ENCODE results near the gene ZBED1. TPM values are rescaled to one million over a fixed set of nuclear protein-coding genes. Genes with fewer than 3 reads are reported as not detected.
A peak's percentile ranks its signal among the peaks of the same experiment; 100 is the strongest.

The ZBED1 gene
- total and polyA plus RNA-seq, 9 of the 15 experiments (the other 6 are each of a cell fraction or from before 2014, with no cell fraction given): 0.61 to 27.6 (median 13.9) TPM

DNA sequence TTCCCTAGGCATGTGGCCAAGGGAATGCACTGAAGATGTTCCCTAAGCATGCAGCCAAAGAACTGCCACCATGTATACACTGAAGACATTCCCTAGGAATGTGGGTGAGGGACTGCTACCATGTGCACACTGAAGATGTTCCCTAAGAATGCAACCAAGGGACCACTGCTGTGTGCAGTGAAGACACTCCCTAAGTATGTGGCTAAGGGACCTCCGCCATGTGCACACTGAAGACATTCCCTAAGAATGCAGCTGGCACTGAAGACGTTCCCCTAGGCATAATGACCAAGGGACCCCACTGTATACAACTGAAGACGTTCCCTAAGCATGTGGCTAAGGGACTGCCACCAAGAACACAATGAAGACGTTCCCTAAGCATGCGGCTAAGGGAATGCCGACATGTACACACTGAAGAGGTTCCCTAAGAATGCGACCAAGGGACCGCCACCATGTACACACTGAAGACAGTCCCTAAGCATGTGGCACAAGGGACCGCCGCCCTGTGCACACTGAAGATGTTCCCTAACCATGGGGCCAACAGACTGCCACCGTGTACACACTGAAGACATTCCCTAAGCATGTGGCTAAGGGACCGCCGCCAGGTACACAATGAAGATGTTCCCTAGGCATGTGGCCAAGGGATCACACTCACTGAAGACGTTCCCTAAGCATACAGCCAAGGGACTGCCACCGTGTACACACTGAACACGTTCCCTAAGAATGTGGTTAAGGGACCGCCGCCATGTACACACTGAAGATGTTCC, 25.6 kb downstream of the ZBED1 start (continued):
- TF ChIP-seq, protein P1, sequence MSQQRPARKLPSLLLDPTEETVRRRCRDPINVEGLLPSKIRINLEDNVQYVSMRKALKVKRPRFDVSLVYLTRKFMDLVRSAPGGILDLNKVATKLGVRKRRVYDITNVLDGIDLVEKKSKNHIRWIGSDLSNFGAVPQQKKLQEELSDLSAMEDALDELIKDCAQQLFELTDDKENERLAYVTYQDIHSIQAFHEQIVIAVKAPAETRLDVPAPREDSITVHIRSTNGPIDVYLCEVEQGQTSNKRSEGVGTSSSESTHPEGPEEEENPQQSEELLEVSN (IDR thresholded peaks at IDR 0.05; ENCODE audit: borderline replicate concordance in 1 of 2, extremely low read depth in 1 of 2, insufficient read depth in 1 of 2, insufficient read length in 1 of 2, low read depth in 1 of 2, low read length in 1 of 2, poor library complexity in 1 of 2, severe bottlenecking in 1 of 2): peak in 1 of 2 experiments; percentile 42
- TF ChIP-seq SMARCB1 (IDR thresholded peaks at IDR 0.05; ENCODE audit: insufficient read length, low read depth) (no peak), HMG20A (CRISPR knock-in tag; conservative IDR thresholded peaks at IDR 0.05) (no peak), YY1 (IDR thresholded peaks at IDR 0.05; ENCODE audit: borderline replicate concordance in 1 of 3, control insufficient read depth in 1 of 3, extremely low read depth in 1 of 3, insufficient read depth in 3 of 3, insufficient read length in 1 of 3, insufficient replicate concordance in 2 of 3, low read depth in 1 of 3, low read length in 2 of 3) (peak in 1 of 3 experiments; percentile 2), PRMT5 (CRISPR knock-in tag; IDR thresholded peaks at IDR 0.05) (no peak), POLR2G (IDR thresholded peaks at IDR 0.05; ENCODE audit: low read depth, low read length) (no peak), MXD1 (CRISPR knock-in tag; IDR thresholded peaks at IDR 0.05; ENCODE audit: borderline replicate concordance, poor library complexity, severe bottlenecking) (no peak), RHOXF2B (CRISPR knock-in tag; conservative IDR thresholded peaks at IDR 0.05) (no peak), NFIC (IDR thresholded peaks at IDR 0.05) (peak; percentile 97), FUS (optimal IDR thresholded peaks at IDR 0.05; ENCODE audit: low read depth, low read length) (no peak), MBD2 (IDR thresholded peaks at IDR 0.05; ENCODE audit: borderline replicate concordance, low read depth) (no peak; the same call in 1 of the 2 replicates)
- TF ChIP-seq, protein P2, sequence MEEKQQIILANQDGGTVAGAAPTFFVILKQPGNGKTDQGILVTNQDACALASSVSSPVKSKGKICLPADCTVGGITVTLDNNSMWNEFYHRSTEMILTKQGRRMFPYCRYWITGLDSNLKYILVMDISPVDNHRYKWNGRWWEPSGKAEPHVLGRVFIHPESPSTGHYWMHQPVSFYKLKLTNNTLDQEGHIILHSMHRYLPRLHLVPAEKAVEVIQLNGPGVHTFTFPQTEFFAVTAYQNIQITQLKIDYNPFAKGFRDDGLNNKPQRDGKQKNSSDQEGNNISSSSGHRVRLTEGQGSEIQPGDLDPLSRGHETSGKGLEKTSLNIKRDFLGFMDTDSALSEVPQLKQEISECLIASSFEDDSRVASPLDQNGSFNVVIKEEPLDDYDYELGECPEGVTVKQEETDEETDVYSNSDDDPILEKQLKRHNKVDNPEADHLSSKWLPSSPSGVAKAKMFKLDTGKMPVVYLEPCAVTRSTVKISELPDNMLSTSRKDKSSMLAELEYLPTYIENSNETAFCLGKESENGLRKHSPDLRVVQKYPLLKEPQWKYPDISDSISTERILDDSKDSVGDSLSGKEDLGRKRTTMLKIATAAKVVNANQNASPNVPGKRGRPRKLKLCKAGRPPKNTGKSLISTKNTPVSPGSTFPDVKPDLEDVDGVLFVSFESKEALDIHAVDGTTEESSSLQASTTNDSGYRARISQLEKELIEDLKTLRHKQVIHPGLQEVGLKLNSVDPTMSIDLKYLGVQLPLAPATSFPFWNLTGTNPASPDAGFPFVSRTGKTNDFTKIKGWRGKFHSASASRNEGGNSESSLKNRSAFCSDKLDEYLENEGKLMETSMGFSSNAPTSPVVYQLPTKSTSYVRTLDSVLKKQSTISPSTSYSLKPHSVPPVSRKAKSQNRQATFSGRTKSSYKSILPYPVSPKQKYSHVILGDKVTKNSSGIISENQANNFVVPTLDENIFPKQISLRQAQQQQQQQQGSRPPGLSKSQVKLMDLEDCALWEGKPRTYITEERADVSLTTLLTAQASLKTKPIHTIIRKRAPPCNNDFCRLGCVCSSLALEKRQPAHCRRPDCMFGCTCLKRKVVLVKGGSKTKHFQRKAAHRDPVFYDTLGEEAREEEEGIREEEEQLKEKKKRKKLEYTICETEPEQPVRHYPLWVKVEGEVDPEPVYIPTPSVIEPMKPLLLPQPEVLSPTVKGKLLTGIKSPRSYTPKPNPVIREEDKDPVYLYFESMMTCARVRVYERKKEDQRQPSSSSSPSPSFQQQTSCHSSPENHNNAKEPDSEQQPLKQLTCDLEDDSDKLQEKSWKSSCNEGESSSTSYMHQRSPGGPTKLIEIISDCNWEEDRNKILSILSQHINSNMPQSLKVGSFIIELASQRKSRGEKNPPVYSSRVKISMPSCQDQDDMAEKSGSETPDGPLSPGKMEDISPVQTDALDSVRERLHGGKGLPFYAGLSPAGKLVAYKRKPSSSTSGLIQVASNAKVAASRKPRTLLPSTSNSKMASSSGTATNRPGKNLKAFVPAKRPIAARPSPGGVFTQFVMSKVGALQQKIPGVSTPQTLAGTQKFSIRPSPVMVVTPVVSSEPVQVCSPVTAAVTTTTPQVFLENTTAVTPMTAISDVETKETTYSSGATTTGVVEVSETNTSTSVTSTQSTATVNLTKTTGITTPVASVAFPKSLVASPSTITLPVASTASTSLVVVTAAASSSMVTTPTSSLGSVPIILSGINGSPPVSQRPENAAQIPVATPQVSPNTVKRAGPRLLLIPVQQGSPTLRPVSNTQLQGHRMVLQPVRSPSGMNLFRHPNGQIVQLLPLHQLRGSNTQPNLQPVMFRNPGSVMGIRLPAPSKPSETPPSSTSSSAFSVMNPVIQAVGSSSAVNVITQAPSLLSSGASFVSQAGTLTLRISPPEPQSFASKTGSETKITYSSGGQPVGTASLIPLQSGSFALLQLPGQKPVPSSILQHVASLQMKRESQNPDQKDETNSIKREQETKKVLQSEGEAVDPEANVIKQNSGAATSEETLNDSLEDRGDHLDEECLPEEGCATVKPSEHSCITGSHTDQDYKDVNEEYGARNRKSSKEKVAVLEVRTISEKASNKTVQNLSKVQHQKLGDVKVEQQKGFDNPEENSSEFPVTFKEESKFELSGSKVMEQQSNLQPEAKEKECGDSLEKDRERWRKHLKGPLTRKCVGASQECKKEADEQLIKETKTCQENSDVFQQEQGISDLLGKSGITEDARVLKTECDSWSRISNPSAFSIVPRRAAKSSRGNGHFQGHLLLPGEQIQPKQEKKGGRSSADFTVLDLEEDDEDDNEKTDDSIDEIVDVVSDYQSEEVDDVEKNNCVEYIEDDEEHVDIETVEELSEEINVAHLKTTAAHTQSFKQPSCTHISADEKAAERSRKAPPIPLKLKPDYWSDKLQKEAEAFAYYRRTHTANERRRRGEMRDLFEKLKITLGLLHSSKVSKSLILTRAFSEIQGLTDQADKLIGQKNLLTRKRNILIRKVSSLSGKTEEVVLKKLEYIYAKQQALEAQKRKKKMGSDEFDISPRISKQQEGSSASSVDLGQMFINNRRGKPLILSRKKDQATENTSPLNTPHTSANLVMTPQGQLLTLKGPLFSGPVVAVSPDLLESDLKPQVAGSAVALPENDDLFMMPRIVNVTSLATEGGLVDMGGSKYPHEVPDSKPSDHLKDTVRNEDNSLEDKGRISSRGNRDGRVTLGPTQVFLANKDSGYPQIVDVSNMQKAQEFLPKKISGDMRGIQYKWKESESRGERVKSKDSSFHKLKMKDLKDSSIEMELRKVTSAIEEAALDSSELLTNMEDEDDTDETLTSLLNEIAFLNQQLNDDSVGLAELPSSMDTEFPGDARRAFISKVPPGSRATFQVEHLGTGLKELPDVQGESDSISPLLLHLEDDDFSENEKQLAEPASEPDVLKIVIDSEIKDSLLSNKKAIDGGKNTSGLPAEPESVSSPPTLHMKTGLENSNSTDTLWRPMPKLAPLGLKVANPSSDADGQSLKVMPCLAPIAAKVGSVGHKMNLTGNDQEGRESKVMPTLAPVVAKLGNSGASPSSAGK (IDR thresholded peaks at IDR 0.05): peak; percentile 39; the same call in 1 of the 2 replicates
